Panc1 (cell line): ENCODE measurements around the gene ERRFI1. TPM values are rescaled to one million over a fixed set of nuclear protein-coding genes. Genes with fewer than 3 reads are reported as not detected.
A peak's percentile ranks its signal among the peaks of the same experiment; 100 is the strongest.

Experiments used
- ATAC-seq: fragments of 200-7000 bp; cut with Tn5 transposase; 2 replicates; pipeline ENCODE4 v1.9.1; 2020; ENCODE audit warnings: mild to moderate bottlenecking, moderate library complexity
- Bru-seq: library from RNA; stranded (reverse); fragments of 400-500 nt; gene quantifications from one replicate; lab custom pipeline; 2021; lab: Mats Ljungman, UMichigan
- BruChase-seq, 2 experiments: library from RNA; stranded (reverse); fragments of 400-500 nt; gene quantifications; one replicate each; lab custom pipeline; 2021; lab: Mats Ljungman, UMichigan
- BruUV-seq: library from RNA; stranded (reverse); fragments of 400-500 nt; replicated peaks from 2 replicates; lab custom pipeline; 2021; lab: Mats Ljungman, UMichigan
- CTCF ChIA-PET: fragments of 300-600 bp; sonication (Branson Sonifier 250); formaldehyde crosslinking; loops from one replicate; lab custom pipeline; 2022; ENCODE audit warnings: antibody characterized with exemption; lab: Charles Lee
- POLR2A ChIA-PET: fragments of 300-600 bp; sonication (Branson Sonifier 250); formaldehyde crosslinking; loops from one replicate; lab custom pipeline; 2022; ENCODE audit warnings: antibody characterized with exemption; lab: Charles Lee
- DNase-seq: peaks from one replicate; pipeline ENCODE4 v3.0.0-alpha.2; 2010; ENCODE audit warnings: low read depth, low spot score
- H3K27ac ChIP-seq: 2 replicates; pipeline ENCODE4 v1.5.1; 2011; ENCODE audit warnings: mild to moderate bottlenecking, low read length, inconsistent platforms
- H3K27me3 ChIP-seq: fragments of 200-500 bp; sonication (Bioruptor generic); 2 replicates; pipeline ENCODE4 v1.6.0; 2014; ENCODE audit warnings: low read length, inconsistent platforms; ENCODE audit not compliant: control insufficient read depth, insufficient read depth
- H3K36me3 ChIP-seq: fragments of 200-500 bp; sonication (Bioruptor generic); 2 replicates; pipeline ENCODE4 v1.5.1; 2014; ENCODE audit warnings: inconsistent platforms, mild to moderate bottlenecking, low read length, moderate library complexity; ENCODE audit not compliant: control insufficient read depth, insufficient read depth
- H3K4me1 ChIP-seq: 2 replicates; pipeline ENCODE4 v1.5.1; 2011; ENCODE audit warnings: inconsistent platforms, mild to moderate bottlenecking, low read length, moderate library complexity; ENCODE audit not compliant: control insufficient read depth, insufficient read depth
- H3K4me3 ChIP-seq, 2 experiments: 2 replicates each; pipeline ENCODE4 v1.5.1; 2011 to 2012; ENCODE audit warnings: low read depth in 2 of 2, low read length in 2 of 2, mild to moderate bottlenecking in 2 of 2, inconsistent platforms in 1 of 2, moderate library complexity in 1 of 2
- H3K9me3 ChIP-seq: fragments of 200-500 bp; sonication (Bioruptor generic); 2 replicates; pipeline ENCODE4 v1.5.1; 2014; ENCODE audit warnings: low read depth, mild to moderate bottlenecking, inconsistent platforms, low read length, moderate library complexity; ENCODE audit not compliant: control insufficient read depth, insufficient read depth
- CTCF ChIP-seq: fragments of 450-650 bp; IDR thresholded peaks from 2 replicates; pipeline ENCODE4 v1.5.1; 2017; ENCODE audit warnings: mild to moderate bottlenecking
- POLR2AphosphoS5 ChIP-seq: IDR thresholded peaks from 2 replicates; pipeline ENCODE4 v1.6.1; 2012; ENCODE audit warnings: mild to moderate bottlenecking, low read depth, low read length, moderate library complexity
- REST ChIP-seq, 2 experiments: IDR thresholded peaks; 2 replicates each; pipeline ENCODE4 v1.6.1; 2011 to 2012; ENCODE audit warnings: low read depth in 2 of 2, control low read depth in 1 of 2, low read length in 1 of 2, mild to moderate bottlenecking in 1 of 2, moderate library complexity in 1 of 2; ENCODE audit not compliant: insufficient read depth in 1 of 2
- SIN3A ChIP-seq: IDR thresholded peaks from 2 replicates; pipeline ENCODE4 v1.6.1; 2012; ENCODE audit warnings: low read depth, mild to moderate bottlenecking, low read length, moderate library complexity, borderline replicate concordance; ENCODE audit not compliant: insufficient read depth
- TCF7L2 ChIP-seq: IDR thresholded peaks from 2 replicates; pipeline ENCODE4 v1.6.1; 2011; ENCODE audit warnings: mild to moderate bottlenecking, low read depth, low read length, inconsistent platforms
- in situ Hi-C: cut with HindIII; loops from 2 replicates; pipeline ENCODE4 v1.10.0; 2016; ENCODE audit warnings: low sequenced_read_pairs, low pct_unique_long_range_greater_than_20kb
- intact Hi-C: fragments of 100-400 bp; cut with micrococcal nuclease; formaldehyde crosslinking; loops from one replicate; pipeline ENCODE4 v1.10.0; 2022; ENCODE audit not compliant: unreplicated experiment
- long read RNA-seq: library from polyadenylated mRNA; unstranded; transcript quantifications from one replicate; pipeline ENCODE4 v2.0.0, GENCODE V29; 2021; ENCODE audit not compliant: unreplicated experiment
- polyA plus RNA-seq: library from polyadenylated mRNA; unstranded; fragments of >200 nt; gene quantifications from one replicate; pipeline ENCODE4 v1.2.1, GENCODE V29; 2012; ENCODE audit warnings: missing spikeins; ENCODE audit not compliant: insufficient read length
- total RNA-seq: library from RNA; stranded (reverse); gene quantifications from one replicate; pipeline ENCODE4 v1.2.1, GENCODE V29; 2021; ENCODE audit not compliant: unreplicated experiment

The ERRFI1 gene
- total RNA-seq (299 TPM), Bru-seq, nascent RNA (percentile 100 among the genes with signal in this experiment), BruChase-seq, experiment 1, labeled RNA remaining after a 2-hour chase (percentile 100 among the genes with signal in this experiment), BruChase-seq, experiment 2, labeled RNA remaining after a 6-hour chase (percentile 97 among the genes with signal in this experiment)
- polyA plus RNA-seq, result 276 TPM
- long read RNA-seq, transcript ERRFI1-205 (4 exons, 787 nt), result minor isoform, 10 of 320 reads
- long read RNA-seq, transcript ERRFI1-201 (4 exons, 3,104 nt), result major isoform, 176 of 320 reads
- long read RNA-seq, partial matches to known transcripts, result 22 of 320 reads
- long read RNA-seq, other reads (novel, unspliced or antisense), result 111 of 320 reads

- ChIA-PET POLR2A (interaction anchor here (0.6 to 2.1 kb wide), 3 partner anchors 10 to 67 kb away, joined by 3 to 7 read pairs (median 3); no protein-coding TSS in a partner anchor), CTCF (no interaction called here)
- Histone ChIP-seq H3K27ac (peak within 1 kb of the TSS; percentile 99), H3K4me3 (peak within 1 kb of the TSS; percentile 94 to 99), H3K36me3 (peaks cover 27% of the 10 kb centered on the region), H3K9me3 (no peaks in the 10 kb centered on the region), H3K27me3 (no peaks in the 10 kb centered on the region), H3K4me1 (peaks cover 27% of the 10 kb centered on the region)
- intact Hi-C loops, result loop anchor here (5.0 to 10.0 kb wide), 5 partner anchors 46 to 291 kb away; partner anchors contain the start of gene SLC45A1
- in situ Hi-C loops, result no loop called here
- ATAC-seq, result peak; percentile 79
- BruUV-seq, result no TSS peak
- TF ChIP-seq POLR2AphosphoS5, result peak; percentile 98
- peak; percentile 45; the same call in 1 of the 2 replicates for TF ChIP-seq TCF7L2
- TF ChIP-seq SIN3A, result peak; percentile 91; the same call in 1 of the 2 replicates
- no peak for TF ChIP-seq CTCF
- no peak for TF ChIP-seq REST (IDR thresholded peaks at IDR 0.05; ENCODE audit: insufficient read depth in 1 of 2, low read depth in 2 of 2, low read length in 1 of 2)
- no peak for DNase-seq
These were observed at the start of gene ERRFI1 for GRCh38 chr1:8026153-8026975. TSS of gene ERRFI1 (minus strand) at chr1:8026309. CDS start at chr1:8015619, 10,690 bp downstream.

GRCh38 chr1:8075511-8076051, 49.5 kb upstream of the ERRFI1 start:
- intact Hi-C loops, result no loop called here
- peaks cover 80% of the 10 kb centered on the region for H3K4me1 ChIP-seq
- H3K9me3 ChIP-seq, result no peaks in the 10 kb centered on the region
- no TSS peak for BruUV-seq
- ChIA-PET POLR2A (interaction anchor here (0.6 to 1.5 kb wide), 4 partner anchors 15 to 56 kb away, joined by 3 to 5 read pairs (median 4); no protein-coding TSS in a partner anchor), CTCF (interaction anchor here (0.5 kb wide), 1 partner anchor 17 kb away, joined by 5 read pairs; no protein-coding TSS in a partner anchor)
- no peak for DNase-seq
- peak overlapping the region; percentile 100 for H3K27ac ChIP-seq
- H3K4me3 ChIP-seq, result no peak overlapping the region
- in situ Hi-C loops, result loop anchor here (25.0 kb wide), 1 partner anchor 237 kb away; the partner anchor contains the start of gene SLC45A1
- peak; percentile 4; the same call in 1 of the 2 replicates for ATAC-seq
- no peaks in the 10 kb centered on the region for H3K27me3 ChIP-seq
- TF ChIP-seq SIN3A (no peak), CTCF (no peak), REST (IDR thresholded peaks at IDR 0.05; ENCODE audit: insufficient read depth in 1 of 2, low read depth in 2 of 2, low read length in 1 of 2) (no peak), TCF7L2 (no peak), POLR2AphosphoS5 (no peak)
- H3K36me3 ChIP-seq, result no peaks in the 10 kb centered on the region
